Large intestine (tissue), 3 donors: Measurements from ENCODE around the gene VN1R2. TPM values are rescaled to one million over a fixed set of nuclear protein-coding genes. Genes with fewer than 3 reads are reported as not detected.
"Not testable (repeated sequence)": the region's sequence is repeated elsewhere in the genome, so short reads cannot be mapped to it uniquely, and the experiment has no call there.

Source experiments
- DNase-seq, 2 donors: peaks; one replicate each; pipeline versions ENCODE4 v3.0.0 to v3.0.0-alpha.2; 2013
- H3K27ac ChIP-seq: one replicate; pipeline ENCODE4 v1.5.1; 2013; ENCODE audit warnings: low read length
- H3K27me3 ChIP-seq: 2 replicates; pipeline ENCODE4 v1.6.1; 2013; ENCODE audit warnings: low read length; ENCODE audit not compliant: control insufficient read depth, insufficient read depth
- H3K36me3 ChIP-seq: 2 replicates; pipeline ENCODE4 v1.6.1; 2013; ENCODE audit warnings: low read length; ENCODE audit not compliant: control insufficient read depth, insufficient read depth
- H3K4me1 ChIP-seq: one replicate; pipeline ENCODE4 v1.6.1; 2013; ENCODE audit warnings: low read length; ENCODE audit not compliant: control insufficient read depth, insufficient read depth
- H3K4me3 ChIP-seq: one replicate; pipeline ENCODE4 v1.5.1; 2013; ENCODE audit warnings: low read length
- H3K9me3 ChIP-seq: one replicate; pipeline ENCODE4 v1.6.1; 2013; ENCODE audit warnings: mild to moderate bottlenecking, low read depth, low read length, moderate library complexity; ENCODE audit not compliant: control insufficient read depth
- WGBS: methylation state at CpG from one replicate; pipeline ENCODE4 v1.1.5; 2013; ENCODE audit warnings: low lambda C conversion rate; ENCODE audit not compliant: insufficient coverage; 5-methylcytosine and 5-hydroxymethylcytosine counted together
- polyA plus RNA-seq: library from polyadenylated mRNA; unstranded; fragments of 120-200 nt; gene quantifications from one replicate; pipeline ENCODE4 v1.2.1, GENCODE V29; 2013

The VN1R2 gene
- polyA plus RNA-seq, 1 donor = 0.03 TPM

GRCh38 chr19:53269861-53270260 lies 11.8 kb downstream of the VN1R2 start:
- not testable (repeated sequence) for DNase-seq, H3K36me3 ChIP-seq, H3K27me3 ChIP-seq, H3K4me1 ChIP-seq, H3K27ac ChIP-seq, H3K4me3 ChIP-seq
- no CpG with 5 or more reads among the region's 27 CpGs for WGBS
- H3K9me3 ChIP-seq = peaks cover 17% of the 10 kb centered on the region

- Histone ChIP-seq H3K4me3 (no peak overlapping the region), H3K9me3 (peaks cover 17% of the 10 kb centered on the region), H3K27ac (no peak overlapping the region), H3K4me1 (no peaks in the 10 kb centered on the region), H3K36me3 (no peaks in the 10 kb centered on the region), H3K27me3 (no peaks in the 10 kb centered on the region)
- no peak for DNase-seq
- 93% methylated on average over 3 of the region's 9 CpGs for whole genome bisulfite sequencing
Observed at GRCh38 chr19:53272044-53272443, 14.0 kb downstream of the VN1R2 start.

- Histone ChIP-seq H3K36me3 (no peaks in the 10 kb centered on the region), H3K27me3 (no peaks in the 10 kb centered on the region), H3K4me1 (no peaks in the 10 kb centered on the region), H3K4me3 (no peak overlapping the region), H3K27ac (no peak overlapping the region), H3K9me3 (peaks cover 11% of the 10 kb centered on the region)
- no CpG with 5 or more reads among the region's 2 CpGs for WGBS
- no peak for DNase-seq
Observed at GRCh38 chr19:53275480-53275879, 17.4 kb downstream of the VN1R2 start.

DNA sequence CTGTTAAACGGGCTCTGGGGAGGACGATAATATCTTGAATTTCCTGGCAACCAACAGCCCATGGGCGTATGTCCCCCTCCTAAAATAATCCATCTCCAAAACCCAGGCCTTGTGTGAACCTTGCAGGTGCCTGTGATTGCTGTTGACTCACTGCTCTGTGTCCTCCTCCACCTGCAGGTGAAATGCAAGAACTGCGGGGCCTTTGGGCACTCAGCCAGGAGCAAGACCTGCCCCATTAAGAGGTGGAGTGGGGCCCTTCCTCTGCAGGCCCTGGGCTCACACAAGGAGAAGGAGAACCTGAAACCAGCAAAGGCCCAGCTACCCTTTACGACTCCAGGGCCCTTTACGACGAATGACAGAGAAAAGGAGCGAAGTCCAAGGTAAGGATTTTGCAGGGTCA lies 23.9 kb downstream of the VN1R2 start:
- H3K4me1 ChIP-seq, DNase-seq, H3K9me3 ChIP-seq, H3K4me3 ChIP-seq, H3K27me3 ChIP-seq, H3K36me3 ChIP-seq, H3K27ac ChIP-seq: not testable (repeated sequence)
- WGBS = no CpG with 5 or more reads among the region's 8 CpGs

- H3K4me1 ChIP-seq = no peaks in the 10 kb centered on the region
- no peaks in the 10 kb centered on the region for H3K27me3 ChIP-seq
- no CpG with 5 or more reads among the region's 4 CpGs for WGBS
- H3K36me3 ChIP-seq = no peaks in the 10 kb centered on the region
- no peaks in the 10 kb centered on the region for H3K9me3 ChIP-seq
- no peak overlapping the region for H3K27ac ChIP-seq
- no peak for DNase-seq
- no peak overlapping the region for H3K4me3 ChIP-seq
Observed at GRCh38 chr19:53285087-53285486, 27.0 kb downstream of the VN1R2 start.

- 81% methylated on average over 6 of the region's 47 CpGs for WGBS
- no peak for DNase-seq
- Histone ChIP-seq H3K4me1 (no peaks in the 10 kb centered on the region), H3K9me3 (peaks cover 22% of the 10 kb centered on the region), H3K4me3 (no peak overlapping the region), H3K27ac (no peak overlapping the region), H3K36me3 (no peaks in the 10 kb centered on the region), H3K27me3 (no peaks in the 10 kb centered on the region)
Observed at GRCh38 chr19:53290758-53291549, 32.9 kb downstream of the VN1R2 start.

GRCh38 chr19:53294786-53295441 lies 36.8 kb downstream of the VN1R2 start:
- peaks cover 22% of the 10 kb centered on the region for H3K9me3 ChIP-seq
- H3K4me3 ChIP-seq = no peak overlapping the region
- no peaks in the 10 kb centered on the region for H3K4me1 ChIP-seq
- no peaks in the 10 kb centered on the region for H3K36me3 ChIP-seq
- no peak overlapping the region for H3K27ac ChIP-seq
- H3K27me3 ChIP-seq = no peaks in the 10 kb centered on the region
- DNase-seq = no peak
- WGBS = 66% methylated on average over 4 of the region's 7 CpGs

DNA sequence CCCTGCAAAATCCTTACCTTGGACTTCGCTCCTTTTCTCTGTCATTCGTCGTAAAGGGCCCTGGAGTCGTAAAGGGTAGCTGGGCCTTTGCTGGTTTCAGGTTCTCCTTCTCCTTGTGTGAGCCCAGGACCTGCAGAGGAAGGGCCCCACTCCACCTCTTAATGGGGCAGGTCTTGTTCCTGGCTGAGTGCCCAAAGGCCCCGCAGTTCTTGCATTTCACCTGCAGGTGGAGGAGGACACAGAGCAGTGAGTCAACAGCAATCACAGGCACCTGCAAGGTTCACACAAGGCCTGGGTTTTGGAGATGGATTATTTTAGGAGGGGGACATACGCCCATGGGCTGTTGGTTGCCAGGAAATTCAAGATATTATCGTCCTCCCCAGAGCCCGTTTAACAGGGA lies 43.2 kb downstream of the VN1R2 start:
- no CpG with 5 or more reads among the region's 8 CpGs for WGBS

DNA sequence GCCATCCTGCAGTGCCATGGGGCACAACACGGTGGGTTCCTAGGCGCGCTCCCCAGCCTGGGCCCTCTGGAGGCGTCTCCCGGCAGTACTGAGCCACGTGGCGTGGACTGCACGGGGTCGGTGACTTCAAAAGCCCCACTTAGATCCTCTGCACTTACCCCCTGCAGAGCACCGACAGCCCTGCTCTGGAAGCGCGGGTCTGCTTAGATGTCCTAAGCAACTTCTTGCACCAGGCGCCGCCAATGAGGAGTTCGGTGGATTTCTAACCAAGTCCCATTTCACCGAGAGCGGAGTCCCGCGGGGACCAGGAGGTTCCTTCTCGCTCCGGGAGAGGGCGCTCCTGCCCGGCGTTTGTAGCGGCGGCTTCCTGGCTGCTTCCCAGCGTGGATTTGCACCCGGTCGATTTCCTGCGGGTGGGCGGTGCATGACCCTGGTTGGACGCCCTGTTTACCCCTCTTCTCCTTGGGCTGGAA lies 50.3 kb downstream of the VN1R2 start:
- H3K36me3 ChIP-seq = no peaks in the 10 kb centered on the region
- H3K27ac ChIP-seq = no peak overlapping the region
- WGBS = no CpG with 5 or more reads among the region's 32 CpGs
- no peak overlapping the region for H3K4me3 ChIP-seq
- DNase-seq = no peak
- peaks cover 18% of the 10 kb centered on the region for H3K9me3 ChIP-seq
- no peaks in the 10 kb centered on the region for H3K4me1 ChIP-seq
- peaks cover 5% of the 10 kb centered on the region for H3K27me3 ChIP-seq

More for the DNA sequence above, 43.2 kb downstream of the VN1R2 start:
- H3K36me3 ChIP-seq, H3K4me3 ChIP-seq, DNase-seq, H3K4me1 ChIP-seq, H3K27me3 ChIP-seq, H3K27ac ChIP-seq, H3K9me3 ChIP-seq: not testable (repeated sequence)
